H1 (cell line): ENCODE data around the gene C22orf42. TPM values are rescaled to one million over a fixed set of nuclear protein-coding genes. Genes with fewer than 3 reads are reported as not detected.

Experiments
- EGR1 ChIP-seq: IDR thresholded peaks from 2 replicates; pipeline ENCODE4 v1.6.1; 2011; ENCODE audit warnings: low read depth, low read length, borderline replicate concordance
- FOSL1 ChIP-seq: IDR thresholded peaks from 2 replicates; pipeline ENCODE4 v1.6.1; 2011; ENCODE audit warnings: mild to moderate bottlenecking, low read depth, low read length, moderate library complexity; ENCODE audit not compliant: insufficient read depth
- JUN ChIP-seq: IDR thresholded peaks from 2 replicates; pipeline ENCODE4 v1.6.1; 2011; ENCODE audit warnings: low read depth, mild to moderate bottlenecking, improper control_type of control experiment, low read length
- JUND ChIP-seq: IDR thresholded peaks from 2 replicates; pipeline ENCODE4 v1.6.1; 2011; ENCODE audit warnings: mild to moderate bottlenecking, improper control_type of control experiment, low read length
- KDM4A ChIP-seq: IDR thresholded peaks from one replicate; pipeline ENCODE4 v1.7.1; 2012; ENCODE audit warnings: low read depth, mild to moderate bottlenecking, moderate library complexity, low read length, inconsistent platforms; ENCODE audit not compliant: severe bottlenecking
- POLR2A ChIP-seq, 2 experiments: IDR thresholded peaks; 1 replicate in 1 of 2; 2 replicates in 1 of 2; pipeline ENCODE4 v1.6.1; 2011; ENCODE audit warnings: low read depth in 2 of 2, low read length in 2 of 2, mild to moderate bottlenecking in 2 of 2; ENCODE audit errors: control extremely low read depth in 1 of 2
- SIN3A ChIP-seq, 2 experiments: IDR thresholded peaks in 1 of 2; conservative IDR thresholded peaks in 1 of 2; 2 replicates each; pipeline ENCODE4 v1.6.1; 2011 to 2012; ENCODE audit warnings: low read length in 2 of 2, improper control_type of control experiment in 1 of 2, low read depth in 1 of 2, mild to moderate bottlenecking in 1 of 2
- TCF12 ChIP-seq: IDR thresholded peaks from 2 replicates; pipeline ENCODE4 v1.6.1; 2011; ENCODE audit warnings: low read depth, mild to moderate bottlenecking, low read length
- YY1 ChIP-seq: IDR thresholded peaks from 2 replicates; pipeline ENCODE4 v1.6.1; 2011; ENCODE audit warnings: low read depth, mild to moderate bottlenecking, low read length
- polyA plus RNA-seq, 7 experiments: library from polyadenylated mRNA; depleted of rRNA in 3 of 7; stranded (reverse) in 5 of 7; unstranded in 2 of 7; fragments of >200 nt in 5 of 7; fragments of 200-250 nt in 2 of 7; gene quantifications; 1 replicate in 5 of 7; 2 replicates in 1 of 7; 4 replicates in 1 of 7; pipeline versions ENCODE4 v1.2.1 to v1.2.3, GENCODE V29; 2011 to 2013; ENCODE audit warnings: missing spikeins in 2 of 7, mixed read lengths in 2 of 7
- total RNA-seq: library from RNA; stranded (reverse); fragmentation: NEBNext Ultra II Directional; extraction: Animal tissue kit (Norgen Biotek cat#: 25700); gene quantifications from 2 replicates; pipeline ENCODE4 v1.2.1, GENCODE V29; 2021
- TF ChIP-seq, protein P1 (sequence below): IDR thresholded peaks from 2 replicates; pipeline ENCODE4 v1.6.1; 2012; ENCODE audit warnings: low read length, inconsistent platforms

C22orf42 gene
- total and polyA plus RNA-seq, 2 of the 8 experiments (the other 6 are each of a cell fraction or from before 2014, with no cell fraction given) = 0.50 TPM; not detected in 1

- TF ChIP-seq, protein P1, sequence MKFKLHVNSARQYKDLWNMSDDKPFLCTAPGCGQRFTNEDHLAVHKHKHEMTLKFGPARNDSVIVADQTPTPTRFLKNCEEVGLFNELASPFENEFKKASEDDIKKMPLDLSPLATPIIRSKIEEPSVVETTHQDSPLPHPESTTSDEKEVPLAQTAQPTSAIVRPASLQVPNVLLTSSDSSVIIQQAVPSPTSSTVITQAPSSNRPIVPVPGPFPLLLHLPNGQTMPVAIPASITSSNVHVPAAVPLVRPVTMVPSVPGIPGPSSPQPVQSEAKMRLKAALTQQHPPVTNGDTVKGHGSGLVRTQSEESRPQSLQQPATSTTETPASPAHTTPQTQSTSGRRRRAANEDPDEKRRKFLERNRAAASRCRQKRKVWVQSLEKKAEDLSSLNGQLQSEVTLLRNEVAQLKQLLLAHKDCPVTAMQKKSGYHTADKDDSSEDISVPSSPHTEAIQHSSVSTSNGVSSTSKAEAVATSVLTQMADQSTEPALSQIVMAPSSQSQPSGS = no peak
- TF ChIP-seq FOSL1 (no peak), JUN (no peak), KDM4A (peak; percentile 31), JUND (no peak), YY1 (no peak), POLR2A (IDR thresholded peaks at IDR 0.05; ENCODE audit: control extremely low read depth in 1 of 2, low read depth in 2 of 2, low read length in 2 of 2) (no peak), TCF12 (no peak), EGR1 (no peak), SIN3A (conservative IDR thresholded peaks at IDR 0.05 in 1 of 2, IDR thresholded peaks at IDR 0.05 in 1 of 2; ENCODE audit: low read depth in 1 of 2, low read length in 2 of 2) (no peak)
Measured at GRCh38 chr22:32204040-32204855, 45.1 kb upstream of the C22orf42 start (continued).
